ENCODE measurements around the gene HOXA1.

GRCh38 chr7:27099453-27100370 is 3.9 kb upstream of the HOXA1 start:
- TF ChIP-seq POLR2AphosphoS5 (IDR thresholded peaks at IDR 0.05; ENCODE audit: low read depth, low read length), result no peak
- TF ChIP-seq, protein P1, sequence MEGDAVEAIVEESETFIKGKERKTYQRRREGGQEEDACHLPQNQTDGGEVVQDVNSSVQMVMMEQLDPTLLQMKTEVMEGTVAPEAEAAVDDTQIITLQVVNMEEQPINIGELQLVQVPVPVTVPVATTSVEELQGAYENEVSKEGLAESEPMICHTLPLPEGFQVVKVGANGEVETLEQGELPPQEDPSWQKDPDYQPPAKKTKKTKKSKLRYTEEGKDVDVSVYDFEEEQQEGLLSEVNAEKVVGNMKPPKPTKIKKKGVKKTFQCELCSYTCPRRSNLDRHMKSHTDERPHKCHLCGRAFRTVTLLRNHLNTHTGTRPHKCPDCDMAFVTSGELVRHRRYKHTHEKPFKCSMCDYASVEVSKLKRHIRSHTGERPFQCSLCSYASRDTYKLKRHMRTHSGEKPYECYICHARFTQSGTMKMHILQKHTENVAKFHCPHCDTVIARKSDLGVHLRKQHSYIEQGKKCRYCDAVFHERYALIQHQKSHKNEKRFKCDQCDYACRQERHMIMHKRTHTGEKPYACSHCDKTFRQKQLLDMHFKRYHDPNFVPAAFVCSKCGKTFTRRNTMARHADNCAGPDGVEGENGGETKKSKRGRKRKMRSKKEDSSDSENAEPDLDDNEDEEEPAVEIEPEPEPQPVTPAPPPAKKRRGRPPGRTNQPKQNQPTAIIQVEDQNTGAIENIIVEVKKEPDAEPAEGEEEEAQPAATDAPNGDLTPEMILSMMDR (IDR thresholded peaks at IDR 0.05), result no peak
- no peak for TF ChIP-seq REST (IDR thresholded peaks at IDR 0.05; ENCODE audit: insufficient read depth in 1 of 2, low read depth in 2 of 2, low read length in 1 of 2)
- TF ChIP-seq TCF7L2 (IDR thresholded peaks at IDR 0.05; ENCODE audit: low read depth, low read length), result no peak
